Common myeloid progenitor, CD34-positive (primary cell): ENCODE measurements around the gene FREM2.

Experiments used
- CTCF ChIA-PET: fragments of 350-600 bp; sonication (Branson Sonifier 250); formaldehyde crosslinking; loops from one replicate; lab custom pipeline; 2021; ENCODE audit warnings: antibody characterized with exemption; lab: Charles Lee
- POLR2A ChIA-PET: fragments of 350-600 bp; sonication (Branson Sonifier 250); formaldehyde crosslinking; loops from one replicate; lab custom pipeline; 2021; ENCODE audit warnings: antibody characterized with exemption; lab: Charles Lee
- DNase-seq, 3 donors: peaks; one replicate each; pipeline versions ENCODE4 v3.0.0 to v3.0.0-alpha.2; 2013
- H3K27ac ChIP-seq, 2 experiments: 1 replicate in 1 of 2; 2 replicates in 1 of 2; pipeline ENCODE4 v1.7.0; 2013; ENCODE audit warnings: inconsistent platforms in 2 of 2, low read length in 2 of 2, mild to moderate bottlenecking in 2 of 2, low read depth in 1 of 2, moderate library complexity in 1 of 2; ENCODE audit not compliant: severe bottlenecking in 2 of 2, insufficient read depth in 1 of 2, poor library complexity in 1 of 2
- H3K27me3 ChIP-seq, 5 experiments: replicated peaks in 2 of 5; 1 replicate in 3 of 5; 2 replicates in 2 of 5; pipeline versions ENCODE4 v1.6.1 to v1.7.0; 2013; ENCODE audit warnings: low read length in 4 of 5, mild to moderate bottlenecking in 2 of 5, moderate library complexity in 2 of 5, inconsistent platforms in 1 of 5; ENCODE audit not compliant: insufficient read depth in 5 of 5, control insufficient read depth in 4 of 5
- H3K36me3 ChIP-seq, 4 experiments: 1 replicate in 2 of 4; 2 replicates in 2 of 4; pipeline versions ENCODE4 v1.6.1 to v1.7.0; 2013; ENCODE audit warnings: low read length in 3 of 4, control low read depth in 1 of 4, mild to moderate bottlenecking in 1 of 4; ENCODE audit not compliant: control insufficient read depth in 4 of 4, insufficient read depth in 4 of 4
- H3K4me1 ChIP-seq, 4 experiments: 1 replicate in 3 of 4; 2 replicates in 1 of 4; pipeline versions ENCODE4 v1.6.1 to v1.7.1; 2013; ENCODE audit warnings: low read length in 3 of 4, mild to moderate bottlenecking in 3 of 4, control low read depth in 1 of 4, inconsistent platforms in 1 of 4, moderate library complexity in 1 of 4; ENCODE audit not compliant: control insufficient read depth in 4 of 4, insufficient read depth in 4 of 4; ENCODE audit errors: control extremely low read depth in 1 of 4
- H3K4me3 ChIP-seq, 7 experiments: 1 replicate in 4 of 7; 2 replicates in 3 of 7; pipeline versions ENCODE4 v1.5.1 to v1.7.0; 2013; ENCODE audit warnings: mild to moderate bottlenecking in 7 of 7, low read length in 6 of 7, moderate library complexity in 6 of 7, inconsistent platforms in 2 of 7, low read depth in 2 of 7, control low read depth in 1 of 7; ENCODE audit not compliant: insufficient read depth in 4 of 7, control insufficient read depth in 1 of 7; ENCODE audit errors: extremely low read depth in 1 of 7
- H3K9me3 ChIP-seq, 5 experiments: 1 replicate in 4 of 5; 2 replicates in 1 of 5; pipeline versions ENCODE4 v1.6.1 to v1.7.1; 2013; ENCODE audit warnings: low read length in 4 of 5, mild to moderate bottlenecking in 2 of 5, inconsistent platforms in 1 of 5, low read depth in 1 of 5, moderate library complexity in 1 of 5; ENCODE audit not compliant: control insufficient read depth in 4 of 5, insufficient read depth in 2 of 5; ENCODE audit errors: control extremely low read depth in 1 of 5
- WGBS: methylation state at CpG from one replicate; pipeline ENCODE4 v1.1.5; 2013; ENCODE audit not compliant: insufficient coverage; 5-methylcytosine and 5-hydroxymethylcytosine counted together

Gene FREM2

DNA sequence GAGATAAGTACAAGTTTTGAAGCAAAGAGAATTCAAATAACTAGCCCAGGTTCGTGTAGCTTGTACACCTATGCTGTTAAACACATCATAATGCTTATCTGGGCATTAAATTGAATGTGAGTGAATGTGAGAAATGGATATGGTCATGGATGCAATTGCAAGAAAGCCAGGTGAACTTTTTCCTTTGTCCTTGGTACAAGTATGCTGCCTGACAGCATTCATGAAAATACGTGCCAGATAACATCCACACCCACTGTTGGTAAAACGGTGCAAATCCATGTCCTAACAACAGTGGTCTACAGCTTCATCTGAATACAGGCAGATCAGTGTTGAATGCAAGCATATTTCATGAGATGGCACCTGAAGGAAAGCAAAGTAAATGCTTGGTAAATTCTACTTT, 181.5 kb downstream of the FREM2 start:
- H3K4me1 ChIP-seq: no peaks in the 10 kb centered on the region
- H3K4me3 ChIP-seq: no peak overlapping the region
- no peaks in the 10 kb centered on the region for H3K9me3 ChIP-seq
- no peak for DNase-seq
- no peaks in the 10 kb centered on the region for H3K36me3 ChIP-seq
- POLR2A ChIA-PET: no interaction called here
- 100% methylated on average over 2 of the region's 3 CpGs for WGBS
- no peak overlapping the region for H3K27ac ChIP-seq
- CTCF ChIA-PET: no interaction called here
- no peaks in the 10 kb centered on the region for H3K27me3 ChIP-seq

- WGBS: 50% methylated on average over 1 of the region's 2 CpGs
- no peak overlapping the region for H3K27ac ChIP-seq
- no peaks in the 10 kb centered on the region for H3K36me3 ChIP-seq
- H3K4me1 ChIP-seq: no peaks in the 10 kb centered on the region
- ChIA-PET CTCF (interaction anchor here (1.5 kb wide), 1 partner anchor 14 kb away, joined by 4 read pairs; no protein-coding TSS in a partner anchor), POLR2A (no interaction called here)
- no peak overlapping the region for H3K4me3 ChIP-seq
- H3K27me3 ChIP-seq: no peaks in the 10 kb centered on the region
- no peaks in the 10 kb centered on the region for H3K9me3 ChIP-seq
- no peak for DNase-seq
These were observed 182.0 kb downstream of the FREM2 start for GRCh38 chr13:38868870-38869269.

- POLR2A ChIA-PET: no interaction called here
- no peaks in the 10 kb centered on the region for H3K36me3 ChIP-seq
- WGBS: 94% methylated on average over 2 of the region's 2 CpGs
- CTCF ChIA-PET: no interaction called here
- H3K4me1 ChIP-seq: no peaks in the 10 kb centered on the region
- DNase-seq: no peak
- no peaks in the 10 kb centered on the region for H3K9me3 ChIP-seq
- no peak overlapping the region for H3K27ac ChIP-seq
- H3K4me3 ChIP-seq: no peak overlapping the region
- H3K27me3 ChIP-seq: no peaks in the 10 kb centered on the region
These were observed 184.4 kb downstream of the FREM2 start for GRCh38 chr13:38871275-38871674.

DNA sequence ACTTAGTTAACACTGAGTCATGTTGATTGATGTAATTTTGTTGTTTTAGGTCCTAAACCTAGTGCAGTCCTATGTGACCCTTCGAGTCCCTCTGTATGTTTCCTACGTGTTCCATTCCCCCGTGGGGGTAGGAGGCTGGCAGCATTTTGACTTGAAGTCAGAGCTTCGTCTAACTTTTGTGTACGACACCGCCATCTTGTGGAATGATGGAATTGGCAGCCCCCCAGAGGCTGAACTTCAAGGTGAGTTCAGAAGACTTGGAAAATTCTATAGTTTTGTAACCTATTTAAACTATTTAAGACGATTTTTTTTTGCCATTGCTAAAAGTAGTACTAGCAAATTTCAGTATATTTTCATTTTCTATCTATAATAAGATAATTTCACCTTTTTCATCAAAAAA, 185.8 kb downstream of the FREM2 start:
- 0% methylated on average over 3 of the region's 7 CpGs for WGBS
- Histone ChIP-seq H3K4me1 (no peaks in the 10 kb centered on the region), H3K36me3 (no peaks in the 10 kb centered on the region), H3K4me3 (peak overlapping the region in 1 of 7 experiments; percentile 52), H3K27ac (no peak overlapping the region), H3K27me3 (no peaks in the 10 kb centered on the region), H3K9me3 (no peaks in the 10 kb centered on the region)
- peak; percentile 49 to 60 (median 50) for DNase-seq
- CTCF ChIA-PET: interaction anchor here (1.0 to 2.0 kb wide), 2 partner anchors 20 to 54 kb away, joined by 3 to 5 read pairs; no protein-coding TSS in a partner anchor
- POLR2A ChIA-PET: no interaction called here

DNA sequence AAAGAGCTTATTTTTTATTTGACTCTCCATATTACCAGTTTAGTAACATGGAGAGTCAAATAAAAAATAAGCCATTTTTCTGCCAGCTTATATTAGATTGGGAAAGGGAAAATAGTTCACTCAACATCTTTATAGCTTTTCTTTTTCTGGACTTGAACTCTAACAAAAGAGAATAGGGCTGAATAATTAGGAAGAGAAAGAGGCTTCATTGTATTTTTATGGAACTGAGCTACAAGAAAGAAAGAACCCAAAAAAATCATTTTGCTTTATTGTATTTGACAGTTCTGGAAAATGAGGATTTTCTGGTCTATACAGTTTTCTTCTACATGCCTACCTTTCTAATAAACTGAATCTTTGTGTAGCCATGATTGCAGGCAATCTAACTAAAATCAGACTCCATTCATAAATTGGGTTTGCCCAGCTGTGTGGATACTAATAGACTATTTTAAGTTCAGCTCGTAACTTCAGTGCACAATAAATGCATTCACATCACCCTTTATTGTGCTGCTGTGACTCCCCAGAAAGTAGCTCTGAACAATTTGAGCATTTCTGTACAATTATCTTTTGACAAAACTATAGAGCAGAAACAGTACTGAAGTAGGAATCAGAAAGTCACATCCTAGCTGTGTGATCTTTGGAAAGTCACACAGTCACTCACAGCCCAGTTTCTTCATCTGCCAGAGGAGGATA, 188.5 kb downstream of the FREM2 start:
- H3K4me1 ChIP-seq: no peaks in the 10 kb centered on the region
- H3K36me3 ChIP-seq: no peaks in the 10 kb centered on the region
- no peaks in the 10 kb centered on the region for H3K27me3 ChIP-seq
- ChIA-PET CTCF (no interaction called here), POLR2A (no interaction called here)
- no peak overlapping the region for H3K27ac ChIP-seq
- WGBS: 100% methylated on average over 1 of the region's 1 CpG
- no peak overlapping the region for H3K4me3 ChIP-seq
- no peaks in the 10 kb centered on the region for H3K9me3 ChIP-seq
- DNase-seq: no peak

GRCh38 chr13:38879278-38879677, 192.4 kb downstream of the FREM2 start:
- POLR2A ChIA-PET: no interaction called here
- no peaks in the 10 kb centered on the region for H3K4me1 ChIP-seq
- no peak overlapping the region for H3K27ac ChIP-seq
- H3K36me3 ChIP-seq: no peaks in the 10 kb centered on the region
- 96% methylated on average over 3 of the region's 3 CpGs for WGBS
- no peak for DNase-seq
- H3K9me3 ChIP-seq: no peaks in the 10 kb centered on the region
- peaks cover 0 to 6% (median 0%) of the 10 kb centered on the region in 5 experiments for H3K27me3 ChIP-seq
- no peak overlapping the region for H3K4me3 ChIP-seq
- CTCF ChIA-PET: no interaction called here

- Histone ChIP-seq H3K4me1 (no peaks in the 10 kb centered on the region), H3K27ac (no peak overlapping the region), H3K36me3 (no peaks in the 10 kb centered on the region), H3K9me3 (no peaks in the 10 kb centered on the region), H3K4me3 (no peak overlapping the region), H3K27me3 (peaks cover 0 to 6% (median 0%) of the 10 kb centered on the region in 5 experiments)
- DNase-seq: no peak
- ChIA-PET CTCF (no interaction called here), POLR2A (no interaction called here)
These were observed 192.9 kb downstream of the FREM2 start for GRCh38 chr13:38879786-38880185.
